ENCODE data around the gene SEPTIN8. TPM values are rescaled to one million over a fixed set of nuclear protein-coding genes. Genes with fewer than 3 reads are reported as not detected.

Gene SEPTIN8
- total RNA-seq, 1 experiment from 2014 or later: 38.2 TPM

DNA sequence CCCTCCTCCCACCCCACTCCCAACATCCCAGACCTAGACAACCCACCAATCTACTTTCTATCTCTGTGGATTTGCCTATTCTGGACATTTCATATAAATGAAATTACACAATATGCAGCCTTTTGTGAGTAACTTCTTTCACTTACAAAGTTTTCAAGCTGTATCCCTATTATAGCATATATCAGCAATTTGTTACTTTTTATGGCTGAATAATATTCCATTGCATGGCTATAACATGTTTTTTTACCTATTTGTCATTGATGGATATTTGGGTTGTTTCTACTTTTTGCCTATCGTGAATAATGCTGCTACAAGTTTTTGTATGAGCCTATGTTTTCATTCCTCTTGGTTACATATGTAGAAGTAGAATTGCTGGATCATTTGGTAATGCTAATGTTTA, 37.8 kb downstream of the SEPTIN8 start:
- Histone ChIP-seq H3K27me3 (ENCODE audit: insufficient read depth, low read length) (no peaks in the 10 kb centered on the region), H4K8ac (replicated peaks; ENCODE audit: insufficient read length, low read depth, low read length) (no peak overlapping the region), H3K79me1 (ENCODE audit: insufficient read depth, low read depth, low read length, poor library complexity, severe bottlenecking) (no peaks in the 10 kb centered on the region), H2BK12ac (ENCODE audit: insufficient read length, low read depth, low read length) (no peak overlapping the region), H3K4ac (ENCODE audit: low read depth, low read length) (no peak overlapping the region), H2AFZ (ENCODE audit: low read length) (no peak overlapping the region), H3K18ac (ENCODE audit: insufficient read length, low read depth, low read length) (no peak overlapping the region), H3K56ac (ENCODE audit: insufficient read length, low read depth, low read length) (no peak overlapping the region), H2BK20ac (ENCODE audit: low read depth, low read length, poor library complexity, severe bottlenecking) (no peak overlapping the region), H3K4me2 (ENCODE audit: insufficient read depth, insufficient read length, low read length) (no peak overlapping the region), H3K27ac (ENCODE audit: insufficient read length, low read depth, low read length) (no peak overlapping the region), H3K23me2 (ENCODE audit: insufficient read length, low read depth, low read length, poor library complexity, severe bottlenecking) (no peaks in the 10 kb centered on the region), H3K9me3 (ENCODE audit: control insufficient read depth, low read depth, low read length) (no peaks in the 10 kb centered on the region), H3K14ac (ENCODE audit: insufficient read depth, low read length) (no peak overlapping the region), H2BK120ac (ENCODE audit: low read depth, low read length, poor library complexity, severe bottlenecking) (no peak overlapping the region), H4K5ac (ENCODE audit: insufficient read length, low read depth, low read length) (no peak overlapping the region), H3K23ac (ENCODE audit: insufficient read length, low read depth, low read length) (no peak overlapping the region), H3K9ac (ENCODE audit: extremely low read depth, insufficient read length, low read length) (no peak overlapping the region), H2AK5ac (ENCODE audit: insufficient read length, low read length) (no peak overlapping the region), H2BK15ac (ENCODE audit: low read depth, low read length) (no peak overlapping the region), H4K91ac (ENCODE audit: insufficient read length, low read depth, low read length) (no peak overlapping the region), H4K20me1 (ENCODE audit: control insufficient read depth, insufficient read depth, insufficient read length) (no peaks in the 10 kb centered on the region), H3K4me1 (ENCODE audit: insufficient read depth, low read length) (no peaks in the 10 kb centered on the region), H3K79me2 (ENCODE audit: insufficient read depth, low read length) (no peaks in the 10 kb centered on the region), H3T11ph (ENCODE audit: low read length) (no peak overlapping the region), H2BK5ac (ENCODE audit: insufficient read length, low read length) (no peak overlapping the region)
- peaks cover 0 to 3% of the 10 kb centered on the region in 2 experiments; a peak in 1 of 5 replicates for H3K9me3 Mint-ChIP-seq
- no peaks in the 10 kb centered on the region; a peak in 1 of 7 replicates for H3K36me3 Mint-ChIP-seq (ENCODE audit: insufficient read depth in 1 of 3, low read depth in 3 of 3)
- DNase-seq: no peak
- WGBS (ENCODE audit: extremely low coverage, insufficient read length, low lambda C conversion rate): no CpG with 5 or more reads among the region's 1 CpG
- peaks cover 7 to 15% of the 10 kb centered on the region in 2 experiments for H3K4me1 Mint-ChIP-seq
- H3K27me3 Mint-ChIP-seq (ENCODE audit: low read depth): peaks cover 17% of the 10 kb centered on the region
- H3K27ac Mint-ChIP-seq: no peak overlapping the region
- TF ChIP-seq, protein P1, sequence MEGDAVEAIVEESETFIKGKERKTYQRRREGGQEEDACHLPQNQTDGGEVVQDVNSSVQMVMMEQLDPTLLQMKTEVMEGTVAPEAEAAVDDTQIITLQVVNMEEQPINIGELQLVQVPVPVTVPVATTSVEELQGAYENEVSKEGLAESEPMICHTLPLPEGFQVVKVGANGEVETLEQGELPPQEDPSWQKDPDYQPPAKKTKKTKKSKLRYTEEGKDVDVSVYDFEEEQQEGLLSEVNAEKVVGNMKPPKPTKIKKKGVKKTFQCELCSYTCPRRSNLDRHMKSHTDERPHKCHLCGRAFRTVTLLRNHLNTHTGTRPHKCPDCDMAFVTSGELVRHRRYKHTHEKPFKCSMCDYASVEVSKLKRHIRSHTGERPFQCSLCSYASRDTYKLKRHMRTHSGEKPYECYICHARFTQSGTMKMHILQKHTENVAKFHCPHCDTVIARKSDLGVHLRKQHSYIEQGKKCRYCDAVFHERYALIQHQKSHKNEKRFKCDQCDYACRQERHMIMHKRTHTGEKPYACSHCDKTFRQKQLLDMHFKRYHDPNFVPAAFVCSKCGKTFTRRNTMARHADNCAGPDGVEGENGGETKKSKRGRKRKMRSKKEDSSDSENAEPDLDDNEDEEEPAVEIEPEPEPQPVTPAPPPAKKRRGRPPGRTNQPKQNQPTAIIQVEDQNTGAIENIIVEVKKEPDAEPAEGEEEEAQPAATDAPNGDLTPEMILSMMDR (conservative IDR thresholded peaks at IDR 0.05): no peak
- H3K4me3 Mint-ChIP-seq: no peak overlapping the region

All from H9 (cell line).